Effector memory CD4-positive, alpha-beta T cell (primary cell): Measurements from ENCODE around the gene XRCC1.

ENCODE experiments used
- DNase-seq, 3 donors: peaks; one replicate each; pipeline ENCODE4 v3.0.0-alpha.2; 2020
- H3K27ac ChIP-seq: 2 replicates; pipeline ENCODE4 v1.7.0; 2013; ENCODE audit warnings: mild to moderate bottlenecking, low read length, moderate library complexity; ENCODE audit not compliant: insufficient read depth, poor library complexity, severe bottlenecking
- H3K27me3 ChIP-seq: replicated peaks from 2 replicates; pipeline ENCODE4 v1.7.0; 2013; ENCODE audit warnings: mild to moderate bottlenecking, low read length; ENCODE audit not compliant: insufficient read depth, control insufficient read depth, poor library complexity, severe bottlenecking
- H3K36me3 ChIP-seq: 2 replicates; pipeline ENCODE4 v1.7.0; 2013; ENCODE audit warnings: mild to moderate bottlenecking, low read length, moderate library complexity; ENCODE audit not compliant: control insufficient read depth, insufficient read depth
- H3K4me1 ChIP-seq: 2 replicates; pipeline ENCODE4 v1.7.0; 2013; ENCODE audit warnings: low read length, mild to moderate bottlenecking; ENCODE audit not compliant: control insufficient read depth, insufficient read depth, poor library complexity, severe bottlenecking
- H3K4me3 ChIP-seq: 2 replicates; pipeline ENCODE4 v1.7.0; 2013; ENCODE audit warnings: low read length, low read depth, mild to moderate bottlenecking; ENCODE audit not compliant: insufficient read depth, poor library complexity, severe bottlenecking
- H3K9me3 ChIP-seq: 2 replicates; pipeline ENCODE4 v1.7.0; 2013; ENCODE audit warnings: mild to moderate bottlenecking, low read length, moderate library complexity; ENCODE audit not compliant: control insufficient read depth

XRCC1 gene

GRCh38 chr19:43616954-43617353, 41.6 kb upstream of the XRCC1 start:
- DNase-seq = no peak
- H3K36me3 ChIP-seq = peaks cover 12% of the 10 kb centered on the region
- peaks cover 20% of the 10 kb centered on the region for H3K4me1 ChIP-seq
- no peak overlapping the region for H3K27ac ChIP-seq
- H3K27me3 ChIP-seq = no peaks in the 10 kb centered on the region
- no peaks in the 10 kb centered on the region for H3K9me3 ChIP-seq
- H3K4me3 ChIP-seq = no peak overlapping the region

GRCh38 chr19:43616306-43616705, 41.0 kb upstream of the XRCC1 start:
- Histone ChIP-seq H3K36me3 (peaks cover 17% of the 10 kb centered on the region), H3K27me3 (no peaks in the 10 kb centered on the region), H3K27ac (no peak overlapping the region), H3K9me3 (no peaks in the 10 kb centered on the region), H3K4me3 (no peak overlapping the region), H3K4me1 (peaks cover 20% of the 10 kb centered on the region)
- DNase-seq = no peak

- H3K9me3 ChIP-seq = no peaks in the 10 kb centered on the region
- no peaks in the 10 kb centered on the region for H3K27me3 ChIP-seq
- no peak overlapping the region for H3K27ac ChIP-seq
- DNase-seq = no peak
- no peaks in the 10 kb centered on the region for H3K4me1 ChIP-seq
- no peak overlapping the region for H3K4me3 ChIP-seq
- peaks cover 21% of the 10 kb centered on the region for H3K36me3 ChIP-seq
Measured at GRCh38 chr19:43612374-43612773, 37.0 kb upstream of the XRCC1 start.

GRCh38 chr19:43611788-43612187, 36.5 kb upstream of the XRCC1 start, which contains the start of gene SRRM5:
TSS of gene SRRM5 (plus strand) at chr19:43612088. CDS start at chr19:43612122, 34 bp downstream.
- no peak within 1 kb of the TSS for H3K27ac ChIP-seq
- DNase-seq = no peak

GRCh38 chr19:43610493-43610892, 35.2 kb upstream of the XRCC1 start:
- Histone ChIP-seq H3K36me3 (peaks cover 30% of the 10 kb centered on the region), H3K27me3 (no peaks in the 10 kb centered on the region), H3K4me3 (no peak overlapping the region), H3K4me1 (no peaks in the 10 kb centered on the region), H3K9me3 (no peaks in the 10 kb centered on the region), H3K27ac (no peak overlapping the region)
- no peak for DNase-seq

More at GRCh38 chr19:43611788-43612187, 36.5 kb upstream of the XRCC1 start, which contains the start of gene SRRM5:
- Histone ChIP-seq H3K9me3 (no peaks in the 10 kb centered on the region), H3K4me3 (no peak within 1 kb of the TSS), H3K27me3 (no peaks in the 10 kb centered on the region), H3K36me3 (peaks cover 27% of the 10 kb centered on the region), H3K4me1 (no peaks in the 10 kb centered on the region)

- peaks cover 30% of the 10 kb centered on the region for H3K36me3 ChIP-seq
- H3K4me3 ChIP-seq = no peak overlapping the region
- H3K4me1 ChIP-seq = no peaks in the 10 kb centered on the region
- no peak overlapping the region for H3K27ac ChIP-seq
- H3K27me3 ChIP-seq = no peaks in the 10 kb centered on the region
- H3K9me3 ChIP-seq = no peaks in the 10 kb centered on the region
- DNase-seq = no peak
Measured at GRCh38 chr19:43609872-43610271, 34.5 kb upstream of the XRCC1 start.

GRCh38 chr19:43607238-43608205, 32.2 kb upstream of the XRCC1 start:
- Histone ChIP-seq H3K27ac (no peak overlapping the region), H3K36me3 (peaks cover 23% of the 10 kb centered on the region), H3K27me3 (no peaks in the 10 kb centered on the region), H3K4me3 (no peak overlapping the region), H3K4me1 (no peaks in the 10 kb centered on the region), H3K9me3 (no peaks in the 10 kb centered on the region)
- DNase-seq = no peak

- H3K36me3 ChIP-seq = peaks cover 15% of the 10 kb centered on the region
- no peaks in the 10 kb centered on the region for H3K4me1 ChIP-seq
- DNase-seq = no peak
- H3K4me3 ChIP-seq = no peak overlapping the region
- no peak overlapping the region for H3K27ac ChIP-seq
- no peaks in the 10 kb centered on the region for H3K9me3 ChIP-seq
- no peaks in the 10 kb centered on the region for H3K27me3 ChIP-seq
Measured at GRCh38 chr19:43606569-43607229, 31.4 kb upstream of the XRCC1 start.

- Histone ChIP-seq H3K4me1 (no peaks in the 10 kb centered on the region), H3K9me3 (no peaks in the 10 kb centered on the region), H3K27ac (no peak overlapping the region), H3K36me3 (peaks cover 11% of the 10 kb centered on the region), H3K4me3 (no peak overlapping the region), H3K27me3 (no peaks in the 10 kb centered on the region)
- no peak for DNase-seq
Measured at GRCh38 chr19:43605875-43606568, 30.7 kb upstream of the XRCC1 start.
